ENCODE measurements around the gene GART. TPM values are rescaled to one million over a fixed set of nuclear protein-coding genes. Genes with fewer than 3 reads are reported as not detected.

Gene GART
- polyA plus RNA-seq (2011; rRNA removed) = 42.3 and 61.6 TPM in 2 replicates
- 10.8 and 13.8 TPM in 2 replicates for polyA plus RNA-seq (2012; cell fraction: cytosol; rRNA removed)
- 10.9 and 29.9 TPM in 2 replicates for polyA plus RNA-seq (2012; cell fraction: nucleus; rRNA removed)
- polyA plus RNA-seq (2017; fragmentation: RNase III; extraction: RNeasy Plus Mini Kit Qiagen cat#74134 plus additional on column Dnase treatment) = 66.2 to 70.2 TPM (median 68.0 TPM) in 3 replicates
- polyA minus RNA-seq (2011; rRNA and poly(A)+ RNA removed) = 32.6 and 34.6 TPM in 2 replicates

DNA sequence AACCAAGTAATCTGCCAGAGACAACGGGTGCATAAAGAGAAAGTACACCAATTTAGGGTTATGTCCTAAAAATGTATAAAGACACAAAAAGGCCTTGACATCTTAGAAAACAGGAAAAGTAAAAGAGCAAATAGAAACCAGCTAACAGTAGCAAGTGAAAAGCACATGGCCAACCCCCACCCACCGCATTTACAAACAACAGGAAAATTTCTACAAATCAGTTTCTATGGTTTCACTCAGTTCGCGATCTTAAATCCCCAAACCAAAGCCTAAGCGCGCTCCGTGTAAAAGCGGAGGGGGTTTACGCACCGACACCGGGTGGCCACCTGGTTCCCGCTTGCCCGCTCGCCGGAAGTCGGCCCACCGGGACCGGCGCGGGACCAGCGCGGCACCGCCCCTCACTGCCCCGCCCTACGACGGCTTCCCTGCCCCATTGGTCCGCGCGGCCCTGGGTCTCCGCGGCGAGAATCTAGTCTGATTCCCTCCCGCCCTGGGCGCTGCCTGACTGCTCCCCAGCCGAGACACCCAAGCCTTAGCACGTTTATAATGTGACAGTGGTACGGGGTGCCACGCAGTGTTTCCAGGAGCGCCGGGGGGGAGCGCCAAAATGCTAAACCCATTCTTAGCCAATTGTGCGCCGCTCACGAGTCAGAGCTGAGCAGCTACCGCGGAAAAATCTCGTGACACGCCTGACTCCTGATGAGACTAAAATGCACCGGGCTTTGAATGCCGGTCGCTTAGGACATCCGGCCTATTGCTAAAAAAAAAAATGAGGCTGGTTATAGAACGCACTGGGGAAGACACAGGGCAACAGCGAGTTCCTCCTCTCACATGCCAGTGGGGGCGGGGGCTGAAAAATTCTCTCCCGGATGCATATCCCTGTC is at the start of gene GART:
GART (minus strand) TSS at position 362 of the 884 bp plus-strand sequence. CDS start 2,802 bp downstream, outside the sequence.
- peak within 1 kb of the TSS; percentile 79 for H3K4me3 ChIP-seq
- peak within 1 kb of the TSS; percentile 90 for H3K4me2 ChIP-seq
- TF ChIP-seq ZFP36 (IDR thresholded peaks at IDR 0.05; ENCODE audit: borderline replicate concordance, partially characterized antibody) (no peak), JUN (IDR thresholded peaks at IDR 0.05) (peak in 1 of 2 experiments; percentile 47; a peak in 2 of 5 replicates), KDM1A (IDR thresholded peaks at IDR 0.05; ENCODE audit: low read depth) (no peak), HOXA7 (CRISPR knock-in tag; IDR thresholded peaks at IDR 0.05) (0 out of 2 replicates have a peak, but pooled peaks have one; percentile 73), MYC (IDR thresholded peaks at IDR 0.05; ENCODE audit: borderline replicate concordance, low read length) (peak; percentile 73), FOSB (CRISPR knock-in tag; IDR thresholded peaks at IDR 0.05) (0 out of 2 replicates have a peak, but pooled peaks have one; percentile 43), CBX2 (IDR thresholded peaks at IDR 0.05; ENCODE audit: borderline replicate concordance, low read depth) (no peak), POLR2AphosphoS2 (conservative IDR thresholded peaks at IDR 0.05; ENCODE audit: low read length) (no peak), POLR2A (IDR thresholded peaks at IDR 0.05; ENCODE audit: low read length) (peak; percentile 71), TP53 (CRISPR knock-in tag; IDR thresholded peaks at IDR 0.05) (no peak), ZC3H11A (IDR thresholded peaks at IDR 0.05) (no peak), PHF8 (IDR thresholded peaks at IDR 0.05; ENCODE audit: borderline replicate concordance, low read depth) (peak; percentile 38; the same call in 1 of the 2 replicates), ZNF302 (CRISPR knock-in tag; IDR thresholded peaks at IDR 0.05) (no peak), TFCP2L1 (CRISPR knock-in tag; IDR thresholded peaks at IDR 0.05) (0 out of 2 replicates have a peak, but pooled peaks have one; percentile 36), HOXB13 (CRISPR knock-in tag; IDR thresholded peaks at IDR 0.05; ENCODE audit: low read depth) (no peak)
- TF ChIP-seq, protein P1, sequence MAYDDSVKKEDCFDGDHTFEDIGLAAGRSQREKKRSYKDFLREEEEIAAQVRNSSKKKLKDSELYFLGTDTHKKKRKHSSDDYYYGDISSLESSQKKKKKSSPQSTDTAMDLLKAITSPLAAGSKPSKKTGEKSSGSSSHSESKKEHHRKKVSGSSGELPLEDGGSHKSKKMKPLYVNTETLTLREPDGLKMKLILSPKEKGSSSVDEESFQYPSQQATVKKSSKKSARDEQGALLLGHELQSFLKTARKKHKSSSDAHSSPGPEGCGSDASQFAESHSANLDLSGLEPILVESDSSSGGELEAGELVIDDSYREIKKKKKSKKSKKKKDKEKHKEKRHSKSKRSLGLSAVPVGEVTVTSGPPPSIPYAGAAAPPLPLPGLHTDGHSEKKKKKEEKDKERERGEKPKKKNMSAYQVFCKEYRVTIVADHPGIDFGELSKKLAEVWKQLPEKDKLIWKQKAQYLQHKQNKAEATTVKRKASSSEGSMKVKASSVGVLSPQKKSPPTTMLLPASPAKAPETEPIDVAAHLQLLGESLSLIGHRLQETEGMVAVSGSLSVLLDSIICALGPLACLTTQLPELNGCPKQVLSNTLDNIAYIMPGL (CRISPR knock-in tag; IDR thresholded peaks at IDR 0.05; ENCODE audit: borderline replicate concordance) = no peak
- TF ChIP-seq, protein P2, sequence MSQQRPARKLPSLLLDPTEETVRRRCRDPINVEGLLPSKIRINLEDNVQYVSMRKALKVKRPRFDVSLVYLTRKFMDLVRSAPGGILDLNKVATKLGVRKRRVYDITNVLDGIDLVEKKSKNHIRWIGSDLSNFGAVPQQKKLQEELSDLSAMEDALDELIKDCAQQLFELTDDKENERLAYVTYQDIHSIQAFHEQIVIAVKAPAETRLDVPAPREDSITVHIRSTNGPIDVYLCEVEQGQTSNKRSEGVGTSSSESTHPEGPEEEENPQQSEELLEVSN (IDR thresholded peaks at IDR 0.05; ENCODE audit: borderline replicate concordance, low read depth) = peak; percentile 63
- TF ChIP-seq, protein P3, sequence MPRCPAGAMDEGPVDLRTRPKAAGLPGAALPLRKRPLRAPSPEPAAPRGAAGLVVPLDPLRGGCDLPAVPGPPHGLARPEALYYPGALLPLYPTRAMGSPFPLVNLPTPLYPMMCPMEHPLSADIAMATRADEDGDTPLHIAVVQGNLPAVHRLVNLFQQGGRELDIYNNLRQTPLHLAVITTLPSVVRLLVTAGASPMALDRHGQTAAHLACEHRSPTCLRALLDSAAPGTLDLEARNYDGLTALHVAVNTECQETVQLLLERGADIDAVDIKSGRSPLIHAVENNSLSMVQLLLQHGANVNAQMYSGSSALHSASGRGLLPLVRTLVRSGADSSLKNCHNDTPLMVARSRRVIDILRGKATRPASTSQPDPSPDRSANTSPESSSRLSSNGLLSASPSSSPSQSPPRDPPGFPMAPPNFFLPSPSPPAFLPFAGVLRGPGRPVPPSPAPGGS (IDR thresholded peaks at IDR 0.05) = peak; percentile 38; the same call in 1 of the 3 replicates
- TF ChIP-seq, protein P4, sequence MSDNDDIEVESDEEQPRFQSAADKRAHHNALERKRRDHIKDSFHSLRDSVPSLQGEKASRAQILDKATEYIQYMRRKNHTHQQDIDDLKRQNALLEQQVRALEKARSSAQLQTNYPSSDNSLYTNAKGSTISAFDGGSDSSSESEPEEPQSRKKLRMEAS (IDR thresholded peaks at IDR 0.05) = peak; percentile 90
- TF ChIP-seq, protein P5, sequence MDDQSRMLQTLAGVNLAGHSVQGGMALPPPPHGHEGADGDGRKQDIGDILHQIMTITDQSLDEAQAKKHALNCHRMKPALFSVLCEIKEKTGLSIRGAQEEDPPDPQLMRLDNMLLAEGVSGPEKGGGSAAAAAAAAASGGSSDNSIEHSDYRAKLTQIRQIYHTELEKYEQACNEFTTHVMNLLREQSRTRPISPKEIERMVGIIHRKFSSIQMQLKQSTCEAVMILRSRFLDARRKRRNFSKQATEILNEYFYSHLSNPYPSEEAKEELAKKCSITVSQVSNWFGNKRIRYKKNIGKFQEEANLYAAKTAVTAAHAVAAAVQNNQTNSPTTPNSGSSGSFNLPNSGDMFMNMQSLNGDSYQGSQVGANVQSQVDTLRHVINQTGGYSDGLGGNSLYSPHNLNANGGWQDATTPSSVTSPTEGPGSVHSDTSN (IDR thresholded peaks at IDR 0.05) = no peak
- H3K27ac ChIP-seq = peak within 1 kb of the TSS; percentile 97 to 98
- no peak for FAIRE-seq
- H3K4me1 ChIP-seq = peaks cover 22% of the 10 kb centered on the region
- peak; percentile 83 to 91 for ATAC-seq
- H3K9me3 ChIP-seq = no peaks in the 10 kb centered on the region
- DNase-seq (ENCODE audit: low read depth in 1 of 2, low spot score in 1 of 2) = peak; percentile 33 to 77
- WGBS (ENCODE audit: missing lambda C conversion rate) = under 1% methylated on average over 19 of the region's 56 CpGs
- ChIA-PET CTCF (no interaction called here), POLR2A (interaction anchor here (0.6 to 1.1 kb wide), 2 partner anchors 37 to 47 kb away, joined by 3 to 8 read pairs; partner anchors contain the start of gene DONSON)

Data from A549 (cell line).